ENCODE results near the gene VARS2. TPM values are rescaled to one million over a fixed set of nuclear protein-coding genes. Genes with fewer than 3 reads are reported as not detected.
A peak's percentile ranks its signal among the peaks of the same experiment; 100 is the strongest.
"Not testable (repeated sequence)": the region's sequence is repeated elsewhere in the genome, so short reads cannot be mapped to it uniquely, and the experiment has no call there.

The VARS2 gene
- total and polyA plus RNA-seq, 10 donors = 15.5 to 38.2 (median 28.2) TPM

DNA sequence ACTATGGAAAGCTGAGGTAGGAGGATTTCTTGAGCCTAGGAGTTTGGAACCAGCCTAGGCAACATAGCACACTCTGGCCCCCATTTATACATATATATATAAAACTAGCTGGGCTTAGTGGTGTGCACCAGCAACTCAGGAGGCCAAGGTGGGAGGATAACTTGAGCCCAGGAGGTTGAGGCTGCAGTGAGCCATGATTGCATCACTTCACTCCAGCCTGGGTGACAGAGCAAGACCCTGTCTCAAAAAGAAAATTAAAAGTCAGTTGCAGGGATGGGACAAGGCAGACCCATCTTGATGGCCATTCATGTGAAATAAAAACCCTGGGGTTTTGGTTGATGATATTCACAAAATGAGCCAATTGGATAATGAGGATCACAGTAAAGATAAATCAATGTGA, 12.6 kb upstream of the VARS2 start:
- Histone ChIP-seq H3K27me3 (replicated peaks in 1 of 7) (no peaks in the 10 kb centered on the region), H3K4me1 (peaks cover 0 to 21% (median 4%) of the 10 kb centered on the region in 6 donors), H3K27ac (no peak overlapping the region), H3K4me3 (no peak overlapping the region), H3K36me3 (peaks cover 0 to 37% (median 25%) of the 10 kb centered on the region in 6 donors), H3K9me3 (no peaks in the 10 kb centered on the region)
- intact Hi-C loops (cut with DNase I; ENCODE audit: low total_unique reads) = no loop called here
- DNase-seq = no peak
- TF ChIP-seq, protein P1, sequence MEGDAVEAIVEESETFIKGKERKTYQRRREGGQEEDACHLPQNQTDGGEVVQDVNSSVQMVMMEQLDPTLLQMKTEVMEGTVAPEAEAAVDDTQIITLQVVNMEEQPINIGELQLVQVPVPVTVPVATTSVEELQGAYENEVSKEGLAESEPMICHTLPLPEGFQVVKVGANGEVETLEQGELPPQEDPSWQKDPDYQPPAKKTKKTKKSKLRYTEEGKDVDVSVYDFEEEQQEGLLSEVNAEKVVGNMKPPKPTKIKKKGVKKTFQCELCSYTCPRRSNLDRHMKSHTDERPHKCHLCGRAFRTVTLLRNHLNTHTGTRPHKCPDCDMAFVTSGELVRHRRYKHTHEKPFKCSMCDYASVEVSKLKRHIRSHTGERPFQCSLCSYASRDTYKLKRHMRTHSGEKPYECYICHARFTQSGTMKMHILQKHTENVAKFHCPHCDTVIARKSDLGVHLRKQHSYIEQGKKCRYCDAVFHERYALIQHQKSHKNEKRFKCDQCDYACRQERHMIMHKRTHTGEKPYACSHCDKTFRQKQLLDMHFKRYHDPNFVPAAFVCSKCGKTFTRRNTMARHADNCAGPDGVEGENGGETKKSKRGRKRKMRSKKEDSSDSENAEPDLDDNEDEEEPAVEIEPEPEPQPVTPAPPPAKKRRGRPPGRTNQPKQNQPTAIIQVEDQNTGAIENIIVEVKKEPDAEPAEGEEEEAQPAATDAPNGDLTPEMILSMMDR (IDR thresholded peaks at IDR 0.05 in 8 of 11, conservative IDR thresholded peaks at IDR 0.05 in 3 of 11) = no peak
- TF ChIP-seq POLR2AphosphoS5 (IDR thresholded peaks at IDR 0.05) (no peak), POLR2A (IDR thresholded peaks at IDR 0.05) (no peak)

DNA sequence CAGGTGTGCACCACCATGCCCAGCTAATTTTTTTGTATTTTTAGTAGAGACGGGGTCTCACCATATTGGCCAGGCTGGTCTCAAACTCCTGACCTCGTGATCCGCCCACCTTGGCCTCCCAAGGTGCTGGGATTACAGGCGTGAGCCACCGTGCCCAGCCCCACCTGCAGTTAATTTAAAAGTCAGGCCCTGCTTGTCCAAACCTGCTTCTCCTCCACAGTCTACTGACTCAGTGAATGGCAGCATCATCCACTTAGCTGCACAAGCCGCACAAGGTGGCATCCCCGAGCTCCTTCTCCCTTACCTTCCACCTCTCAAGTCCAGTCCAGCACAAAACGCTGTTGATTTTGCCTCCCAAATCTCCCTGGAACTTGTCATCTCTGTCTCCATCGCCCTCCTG, 11.8 kb upstream of the VARS2 start:
- H3K4me3 ChIP-seq; intact Hi-C loops (cut with DNase I; ENCODE audit: low total_unique reads); H3K27ac ChIP-seq; H3K27me3 ChIP-seq (replicated peaks in 1 of 7); DNase-seq; H3K9me3 ChIP-seq: not testable (repeated sequence)
- peaks cover under 1 to 23% (median 5%) of the 10 kb centered on the region in 6 donors for H3K4me1 ChIP-seq
- 77 to 87% (median 82%) methylated on average over 9 of the region's 9 CpGs for WGBS, 5 donors
- peaks cover 0 to 29% (median 24%) of the 10 kb centered on the region in 6 donors for H3K36me3 ChIP-seq

DNA sequence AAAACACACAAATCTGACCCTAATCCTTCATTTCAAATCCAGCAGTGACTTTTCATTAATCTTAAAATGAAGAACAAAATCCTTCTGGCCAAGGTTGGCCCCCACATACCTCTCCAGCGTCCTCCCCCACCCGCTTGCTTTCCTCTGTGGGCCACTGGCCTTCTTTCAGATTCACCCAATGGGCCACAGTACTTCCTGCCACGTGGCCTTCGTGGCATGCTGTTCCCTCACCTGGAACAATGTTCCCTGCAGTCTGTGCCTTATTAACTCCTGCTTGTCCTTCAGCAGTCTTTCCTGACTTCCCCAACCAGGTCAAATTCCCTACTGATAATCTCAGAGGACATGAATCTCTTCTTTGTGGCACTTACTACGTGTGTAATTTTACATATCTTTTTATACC, 11.3 kb upstream of the VARS2 start:
- Histone ChIP-seq H3K4me1 (peaks cover 4 to 28% (median 10%) of the 10 kb centered on the region in 6 donors), H3K36me3 (peaks cover 0 to 24% (median 19%) of the 10 kb centered on the region in 6 donors), H3K27me3 (replicated peaks in 1 of 7) (no peaks in the 10 kb centered on the region), H3K9me3 (no peaks in the 10 kb centered on the region), H3K27ac (peak overlapping the region in 1 of 8 donors; percentile 8), H3K4me3 (no peak overlapping the region)
- 32 to 40% (median 36%) methylated on average over 5 of the region's 5 CpGs for WGBS, 5 donors
- no peak for TF ChIP-seq POLR2AphosphoS5 (IDR thresholded peaks at IDR 0.05)
- TF ChIP-seq, protein P1 (IDR thresholded peaks at IDR 0.05 in 8 of 11, conservative IDR thresholded peaks at IDR 0.05 in 3 of 11) = no peak
- intact Hi-C loops (cut with DNase I; ENCODE audit: low total_unique reads) = no loop called here
- DNase-seq = no peak

DNA sequence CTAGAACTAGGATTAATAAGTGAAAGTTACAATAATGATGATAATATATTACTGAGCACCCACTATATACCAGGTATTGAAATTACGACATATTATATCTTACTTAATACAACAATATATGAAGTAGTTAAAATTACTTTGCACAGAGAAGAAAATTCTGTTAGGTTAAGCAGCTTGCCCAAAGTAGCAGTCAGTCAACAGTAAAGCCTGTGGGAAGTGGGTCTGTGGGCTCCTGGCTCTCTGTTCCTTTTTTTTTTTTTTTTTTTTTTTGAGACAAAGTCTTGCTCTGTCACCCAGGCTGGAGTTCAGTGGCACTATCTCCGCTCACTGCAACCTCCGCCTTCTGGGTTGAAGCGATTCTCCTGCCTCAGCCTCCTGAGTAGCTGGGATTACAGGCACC, 10.8 kb upstream of the VARS2 start:
- Histone ChIP-seq H3K4me1 (peaks cover 4 to 31% (median 11%) of the 10 kb centered on the region in 6 donors), H3K4me3 (no peak overlapping the region), H3K36me3 (peaks cover 0 to 19% (median 13%) of the 10 kb centered on the region in 6 donors), H3K9me3 (no peaks in the 10 kb centered on the region), H3K27ac (peak overlapping the region in 1 of 8 donors; percentile 8), H3K27me3 (replicated peaks in 1 of 7) (no peaks in the 10 kb centered on the region)
- intact Hi-C loops (cut with DNase I; ENCODE audit: low total_unique reads) = no loop called here
- WGBS, 5 donors = 68 to 78% (median 70%) methylated on average over 4 of the region's 4 CpGs
- TF ChIP-seq POLR2A (IDR thresholded peaks at IDR 0.05) = no peak
- TF ChIP-seq, protein P1 (IDR thresholded peaks at IDR 0.05 in 8 of 11, conservative IDR thresholded peaks at IDR 0.05 in 3 of 11) = no peak
- TF ChIP-seq POLR2AphosphoS5 (IDR thresholded peaks at IDR 0.05) = no peak
- no peak for DNase-seq

DNA sequence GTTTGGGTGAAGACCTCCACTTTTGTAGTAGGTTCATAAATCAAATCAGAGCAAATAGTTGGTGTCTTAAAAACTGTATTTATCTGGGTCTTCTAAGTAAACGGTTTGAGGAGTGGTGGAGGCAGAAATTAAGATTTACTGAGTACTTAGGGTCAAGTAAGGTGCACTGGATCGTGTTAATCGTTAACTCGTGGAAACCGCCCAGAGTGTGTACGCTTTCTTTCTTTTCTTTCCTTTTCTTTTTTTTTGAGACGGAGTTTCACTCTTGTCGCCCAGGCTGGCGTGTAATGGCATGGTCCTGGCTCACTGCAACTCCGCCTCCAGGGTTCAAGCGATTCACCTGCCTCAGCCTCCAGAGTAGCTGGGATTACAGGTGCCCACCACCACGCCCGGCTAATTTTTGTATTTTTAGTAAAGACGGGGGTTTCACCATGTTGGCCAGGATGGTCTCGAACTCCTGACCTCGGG, 6.7 kb upstream of the VARS2 start:
- intact Hi-C loops (cut with DNase I; ENCODE audit: low total_unique reads); DNase-seq; H3K27me3 ChIP-seq (replicated peaks in 1 of 7); H3K9me3 ChIP-seq: not testable (repeated sequence)
- 48 to 68% (median 51%) methylated on average over 13 to 16 of the region's 16 CpGs for WGBS, 5 donors
- H3K27ac ChIP-seq = peak overlapping the region in 6 of 8 donors; percentile 29 to 78 (median 59)
- peaks cover 10 to 49% (median 23%) of the 10 kb centered on the region in 6 donors for H3K4me1 ChIP-seq
- peak overlapping the region; percentile 87 to 98 (median 92) for H3K4me3 ChIP-seq
- peaks cover 0 to 30% (median 26%) of the 10 kb centered on the region in 6 donors for H3K36me3 ChIP-seq
